HEK293 (cell line): ENCODE measurements around the gene CEP68.

Experiments used
- ATF2 ChIP-seq: fragments of 450-650 bp; formaldehyde crosslinking; IDR thresholded peaks from 2 replicates; pipeline ENCODE4 v1.5.1; 2016; ENCODE audit warnings: missing biosample characterization, missing genetic modification characterization, low read depth
- BCL11A ChIP-seq: fragments of 450-650 bp; formaldehyde crosslinking; IDR thresholded peaks from 2 replicates; pipeline ENCODE4 v1.5.1; 2016; ENCODE audit warnings: low read depth, missing biosample characterization, missing genetic modification characterization
- GLIS1 ChIP-seq: fragments of 450-650 bp; formaldehyde crosslinking; IDR thresholded peaks from 2 replicates; pipeline ENCODE4 v1.5.1; 2016; ENCODE audit warnings: missing biosample characterization, missing genetic modification characterization
- INSM2 ChIP-seq: fragments of 450-650 bp; formaldehyde crosslinking; IDR thresholded peaks from 2 replicates; pipeline ENCODE4 v1.5.1; 2016; ENCODE audit warnings: missing biosample characterization, missing genetic modification characterization
- KLF1 ChIP-seq: fragments of 450-650 bp; formaldehyde crosslinking; IDR thresholded peaks from 2 replicates; pipeline ENCODE4 v1.5.1; 2016; ENCODE audit warnings: missing biosample characterization, missing genetic modification characterization
- KLF16 ChIP-seq: fragments of 450-650 bp; formaldehyde crosslinking; IDR thresholded peaks from 2 replicates; pipeline ENCODE4 v1.5.1; 2017; ENCODE audit warnings: missing biosample characterization, missing genetic modification characterization
- KLF8 ChIP-seq: fragments of 450-650 bp; formaldehyde crosslinking; IDR thresholded peaks from 2 replicates; pipeline ENCODE4 v1.5.1; 2016; ENCODE audit warnings: missing biosample characterization, missing genetic modification characterization
- REPIN1 ChIP-seq: fragments of 450-650 bp; formaldehyde crosslinking; IDR thresholded peaks from 2 replicates; pipeline ENCODE4 v1.5.1; 2017; ENCODE audit warnings: missing biosample characterization, missing genetic modification characterization, low read depth
- TRIM28 ChIP-seq: IDR thresholded peaks from 2 replicates; pipeline ENCODE4 v1.6.1; 2011; ENCODE audit warnings: low read length, control low read depth, borderline replicate concordance
- YY1 ChIP-seq: fragments of 450-650 bp; formaldehyde crosslinking; IDR thresholded peaks from 2 replicates; pipeline ENCODE4 v1.5.1; 2018; ENCODE audit warnings: missing biosample characterization, missing genetic modification characterization
- ZBTB10 ChIP-seq: fragments of 450-650 bp; formaldehyde crosslinking; IDR thresholded peaks from 2 replicates; pipeline ENCODE4 v1.5.1; 2016; ENCODE audit warnings: missing biosample characterization, missing genetic modification characterization
- ZBTB6 ChIP-seq: fragments of 450-650 bp; formaldehyde crosslinking; IDR thresholded peaks from 2 replicates; pipeline ENCODE4 v1.5.1; 2017; ENCODE audit warnings: missing biosample characterization, missing genetic modification characterization
- ZFP3 ChIP-seq: fragments of 450-650 bp; formaldehyde crosslinking; IDR thresholded peaks from 2 replicates; pipeline ENCODE4 v1.5.1; 2016; ENCODE audit warnings: low read depth, missing biosample characterization, missing genetic modification characterization
- ZIC2 ChIP-seq: fragments of 450-650 bp; formaldehyde crosslinking; IDR thresholded peaks from 2 replicates; pipeline ENCODE4 v1.5.1; 2016; ENCODE audit warnings: missing biosample characterization, missing genetic modification characterization
- ZNF10 ChIP-seq: fragments of 450-650 bp; formaldehyde crosslinking; IDR thresholded peaks from 2 replicates; pipeline ENCODE4 v1.5.1; 2017; ENCODE audit warnings: missing biosample characterization, missing genetic modification characterization
- ZNF140 ChIP-seq: fragments of 450-650 bp; formaldehyde crosslinking; IDR thresholded peaks from 2 replicates; pipeline ENCODE4 v1.5.1; 2016; ENCODE audit warnings: missing biosample characterization, missing genetic modification characterization
- ZNF16 ChIP-seq: fragments of 450-650 bp; formaldehyde crosslinking; IDR thresholded peaks from 2 replicates; pipeline ENCODE4 v1.5.1; 2016; ENCODE audit warnings: low read depth, missing biosample characterization, missing genetic modification characterization
- ZNF175 ChIP-seq: fragments of 450-650 bp; formaldehyde crosslinking; IDR thresholded peaks from 2 replicates; pipeline ENCODE4 v1.5.1; 2016; ENCODE audit warnings: missing biosample characterization, missing genetic modification characterization
- ZNF2 ChIP-seq: fragments of 450-650 bp; formaldehyde crosslinking; IDR thresholded peaks from 2 replicates; pipeline ENCODE4 v1.5.1; 2016; ENCODE audit warnings: missing biosample characterization, missing genetic modification characterization
- ZNF202 ChIP-seq: fragments of 450-650 bp; formaldehyde crosslinking; IDR thresholded peaks from 2 replicates; pipeline ENCODE4 v1.5.1; 2016; ENCODE audit warnings: missing biosample characterization, missing genetic modification characterization, borderline replicate concordance
- ZNF221 ChIP-seq: fragments of 450-650 bp; formaldehyde crosslinking; IDR thresholded peaks from 2 replicates; pipeline ENCODE4 v1.5.1; 2017; ENCODE audit warnings: missing biosample characterization, missing genetic modification characterization, borderline replicate concordance
- ZNF266 ChIP-seq: fragments of 450-650 bp; formaldehyde crosslinking; IDR thresholded peaks from 2 replicates; pipeline ENCODE4 v1.5.1; 2016; ENCODE audit warnings: missing biosample characterization, missing genetic modification characterization, low read depth
- ZNF311 ChIP-seq: fragments of 450-650 bp; formaldehyde crosslinking; IDR thresholded peaks from 2 replicates; pipeline ENCODE4 v1.5.1; 2017; ENCODE audit warnings: missing biosample characterization, missing genetic modification characterization, borderline replicate concordance
- ZNF354C ChIP-seq: fragments of 450-650 bp; formaldehyde crosslinking; IDR thresholded peaks from 2 replicates; pipeline ENCODE4 v1.5.1; 2016; ENCODE audit warnings: missing biosample characterization, missing genetic modification characterization, low read depth, borderline replicate concordance
- ZNF473 ChIP-seq: fragments of 450-650 bp; formaldehyde crosslinking; IDR thresholded peaks from 2 replicates; pipeline ENCODE4 v1.5.1; 2017; ENCODE audit warnings: missing biosample characterization, missing genetic modification characterization
- ZNF488 ChIP-seq: fragments of 450-650 bp; formaldehyde crosslinking; IDR thresholded peaks from 2 replicates; pipeline ENCODE4 v1.5.1; 2016; ENCODE audit warnings: missing biosample characterization, missing genetic modification characterization
- ZNF544 ChIP-seq: fragments of 450-650 bp; formaldehyde crosslinking; IDR thresholded peaks from 2 replicates; pipeline ENCODE4 v1.5.0; 2017; ENCODE audit warnings: missing biosample characterization, missing genetic modification characterization
- ZNF561 ChIP-seq: fragments of 450-650 bp; IDR thresholded peaks from 2 replicates; pipeline ENCODE4 v1.5.1; 2018; ENCODE audit warnings: missing biosample characterization, missing genetic modification characterization, borderline replicate concordance
- ZNF621 ChIP-seq: fragments of 450-650 bp; formaldehyde crosslinking; IDR thresholded peaks from 2 replicates; pipeline ENCODE4 v1.5.1; 2017; ENCODE audit warnings: missing biosample characterization, missing genetic modification characterization
- ZNF626 ChIP-seq: fragments of 450-650 bp; sonication (Bioruptor Pico); formaldehyde crosslinking; IDR thresholded peaks from 2 replicates; pipeline ENCODE4 v1.5.1; 2018; ENCODE audit warnings: missing biosample characterization, missing genetic modification characterization, inconsistent platforms
- ZNF654 ChIP-seq: fragments of 450-650 bp; formaldehyde crosslinking; IDR thresholded peaks from 2 replicates; pipeline ENCODE4 v1.5.1; 2016; ENCODE audit warnings: low read depth, missing biosample characterization, missing genetic modification characterization
- ZNF670 ChIP-seq: fragments of 450-650 bp; formaldehyde crosslinking; IDR thresholded peaks from 2 replicates; pipeline ENCODE4 v1.5.1; 2016; ENCODE audit warnings: missing biosample characterization, missing genetic modification characterization, low read depth
- ZSCAN23 ChIP-seq: fragments of 450-650 bp; formaldehyde crosslinking; IDR thresholded peaks from 2 replicates; pipeline ENCODE4 v1.5.1; 2016; ENCODE audit warnings: missing biosample characterization, missing genetic modification characterization

Gene CEP68

GRCh38 chr2:65056215-65057053, at the start of gene CEP68 (continued):
- TF ChIP-seq ZNF473 (tag by site-specific recombination), result no peak
- no peak for TF ChIP-seq ZNF488 (tag by site-specific recombination)
- TF ChIP-seq ZNF311, result no peak
- peak; percentile 49; the same call in 1 of the 2 replicates for TF ChIP-seq YY1
- TF ChIP-seq GLIS1, result peak; percentile 77
- no peak for TF ChIP-seq ZNF654 (tag by site-specific recombination)
- peak; percentile 94 for TF ChIP-seq KLF1
- no peak for TF ChIP-seq REPIN1 (tag by site-specific recombination)
- no peak for TF ChIP-seq ZNF221 (tag by site-specific recombination)
- TF ChIP-seq ZSCAN23 (tag by site-specific recombination), result no peak
- no peak for TF ChIP-seq ZNF621 (tag by site-specific recombination)
- peak; percentile 92 for TF ChIP-seq KLF8 (tag by site-specific recombination)
- no peak for TF ChIP-seq ZNF266
- no peak for TF ChIP-seq INSM2 (tag by site-specific recombination)
- no peak for TF ChIP-seq ZNF202 (tag by site-specific recombination)
- no peak for TF ChIP-seq ZNF354C
- peak; percentile 79 for TF ChIP-seq ZNF10 (tag by site-specific recombination)
- TF ChIP-seq ZNF544 (tag by site-specific recombination), result no peak
- no peak for TF ChIP-seq ZNF140 (tag by site-specific recombination)
- no peak for TF ChIP-seq ZIC2 (tag by site-specific recombination)
- TF ChIP-seq ZNF626 (tag by site-specific recombination), result no peak
- no peak for TF ChIP-seq ZNF16
- TF ChIP-seq ZNF561 (tag by site-specific recombination), result peak; percentile 79
- no peak for TF ChIP-seq ZBTB6 (tag by site-specific recombination)
- TF ChIP-seq TRIM28, result no peak
- no peak for TF ChIP-seq ZFP3
- TF ChIP-seq ATF2 (tag by site-specific recombination), result no peak
- TF ChIP-seq ZBTB10 (tag by site-specific recombination), result no peak
- no peak for TF ChIP-seq ZNF2
- no peak for TF ChIP-seq BCL11A
- no peak for TF ChIP-seq ZNF175
- TF ChIP-seq KLF16 (tag by site-specific recombination), result peak; percentile 75
- no peak for TF ChIP-seq ZNF670
